H1 (cell line): ENCODE data around the gene ZRANB1. TPM values are rescaled to one million over a fixed set of nuclear protein-coding genes. Genes with fewer than 3 reads are reported as not detected.

Experiments
- CTCF ChIA-PET: fragments of 300-600 bp; sonication (Branson Sonifier 250); formaldehyde crosslinking; loops from one replicate; lab custom pipeline; 2021; ENCODE audit not compliant: partially characterized antibody; lab: Charles Lee
- POLR2A ChIA-PET: fragments of 300-600 bp; sonication (Branson Sonifier 250); formaldehyde crosslinking; loops from one replicate; lab custom pipeline; 2021; ENCODE audit warnings: inconsistent platforms; ENCODE audit not compliant: partially characterized antibody; lab: Charles Lee
- DNase-seq, 2 experiments: peaks; one replicate each; pipeline versions ENCODE4 v3.0.0 to v3.0.0-alpha.2; 2010 to 2022; ENCODE audit warnings: low spot score in 2 of 2, low read depth in 1 of 2, mixed read lengths in 1 of 2
- FAIRE-seq: peaks from 2 replicates; lab custom pipeline; 2011; peaks lifted over from hg19 to GRCh38; lab: Jason Lieb, UNC
- H2AFZ ChIP-seq: 2 replicates; pipeline ENCODE4 v1.8.1; 2012; ENCODE audit warnings: low read length, inconsistent platforms
- H2AK5ac ChIP-seq: 2 replicates; pipeline ENCODE4 v1.6.1; 2013; ENCODE audit warnings: low read depth, low read length
- H2BK120ac ChIP-seq: replicated peaks from 2 replicates; pipeline ENCODE3; 2013; ENCODE audit warnings: low read depth, low read length, inconsistent platforms
- H2BK12ac ChIP-seq: 2 replicates; pipeline ENCODE4 v1.6.1; 2013; ENCODE audit warnings: low read depth, low read length
- H2BK15ac ChIP-seq: 2 replicates; pipeline ENCODE4 v1.6.1; 2013; ENCODE audit warnings: low read length
- H2BK20ac ChIP-seq: 2 replicates; pipeline ENCODE4 v1.6.1; 2013; ENCODE audit warnings: low read length
- H2BK5ac ChIP-seq: 2 replicates; pipeline ENCODE4 v1.6.1; 2013; ENCODE audit warnings: low read depth, low read length
- H3K14ac ChIP-seq: 2 replicates; pipeline ENCODE4 v1.6.1; 2013; ENCODE audit warnings: inconsistent platforms; ENCODE audit not compliant: insufficient read length
- H3K18ac ChIP-seq: 2 replicates; pipeline ENCODE4 v1.6.1; 2013; ENCODE audit warnings: low read length; ENCODE audit errors: extremely low read depth
- H3K23ac ChIP-seq: 2 replicates; pipeline ENCODE4 v1.6.1; 2013; ENCODE audit warnings: inconsistent platforms; ENCODE audit not compliant: insufficient read length
- H3K23me2 ChIP-seq: 2 replicates; pipeline ENCODE4 v1.6.1; 2013; ENCODE audit warnings: low read depth, low read length
- H3K27ac ChIP-seq: 2 replicates; pipeline ENCODE4 v1.6.1; 2011; ENCODE audit warnings: low read depth, low read length, inconsistent platforms
- H3K27me3 ChIP-seq, 4 experiments: replicated peaks in 1 of 4; 1 replicate in 1 of 4; 2 replicates in 3 of 4; pipeline versions ENCODE4 v1.6.1 to v1.8.1; 2011 to 2013; ENCODE audit warnings: low read length in 3 of 4, mild to moderate bottlenecking in 3 of 4, inconsistent platforms in 2 of 4, mixed read lengths in 2 of 4, moderate library complexity in 1 of 4; ENCODE audit not compliant: control insufficient read depth in 3 of 4, insufficient read depth in 3 of 4; ENCODE audit errors: extremely low read depth in 1 of 4
- H3K36me3 ChIP-seq, 4 experiments: 2 replicates each; pipeline versions ENCODE4 v1.6.1 to v1.8.1; 2011 to 2013; ENCODE audit warnings: mild to moderate bottlenecking in 4 of 4, low read length in 3 of 4, moderate library complexity in 2 of 4, control low read depth in 1 of 4, inconsistent platforms in 1 of 4; ENCODE audit not compliant: insufficient read depth in 4 of 4, control insufficient read depth in 2 of 4
- H3K4ac ChIP-seq: replicated peaks from 2 replicates; pipeline ENCODE3; 2013; ENCODE audit warnings: low read length, low read depth, mixed read lengths, inconsistent platforms; ENCODE audit not compliant: insufficient read length
- H3K4me1 ChIP-seq, 4 experiments: replicated peaks in 1 of 4; 1 replicate in 1 of 4; 2 replicates in 3 of 4; pipeline versions ENCODE4 v1.6.1 to v1.8.1; 2011 to 2013; ENCODE audit warnings: low read length in 3 of 4, inconsistent platforms in 2 of 4, mixed read lengths in 1 of 4; ENCODE audit not compliant: insufficient read depth in 4 of 4, control insufficient read depth in 3 of 4
- H3K4me2 ChIP-seq, 2 experiments: 2 replicates each; pipeline versions ENCODE4 v1.6.1 to v1.8.1; 2011 to 2013; ENCODE audit warnings: low read depth in 2 of 2, low read length in 2 of 2, control low read depth in 1 of 2, inconsistent platforms in 1 of 2, mild to moderate bottlenecking in 1 of 2; ENCODE audit not compliant: insufficient read depth in 1 of 2
- H3K4me3 ChIP-seq, 4 experiments: fragments of 200-600, 300-600 bp in 1 of 4; sonication (generic), shearing (Covaris generic), sonication (Bioruptor Twin) in 1 of 4; 2 replicates each; pipeline versions ENCODE4 v1.5.1 to v1.8.1; 2011 to 2016; ENCODE audit warnings: low read length in 4 of 4, low read depth in 3 of 4, control low read depth in 2 of 4, inconsistent platforms in 2 of 4, mild to moderate bottlenecking in 2 of 4, mixed read lengths in 1 of 4, moderate library complexity in 1 of 4; ENCODE audit not compliant: insufficient read depth in 2 of 4; ENCODE audit errors: extremely low read depth in 1 of 4
- H3K56ac ChIP-seq: replicated peaks from 2 replicates; pipeline ENCODE3; 2013; ENCODE audit warnings: low read depth, mild to moderate bottlenecking, mixed read lengths, low read length, inconsistent platforms; ENCODE audit not compliant: insufficient read length
- H3K79me1 ChIP-seq: 2 replicates; pipeline ENCODE4 v1.6.1; 2013; ENCODE audit warnings: low read depth, low read length, control low read depth
- H3K79me2 ChIP-seq, 2 experiments: 2 replicates each; pipeline versions ENCODE4 v1.6.1 to v1.8.1; 2012 to 2013; ENCODE audit warnings: low read length in 2 of 2, mild to moderate bottlenecking in 2 of 2, inconsistent platforms in 1 of 2; ENCODE audit not compliant: insufficient read depth in 2 of 2, control insufficient read depth in 1 of 2
- H3K9ac ChIP-seq, 4 experiments: replicated peaks in 1 of 4; 1 replicate in 1 of 4; 2 replicates in 3 of 4; pipeline versions ENCODE4 v1.6.1 to v1.8.1; 2011 to 2013; ENCODE audit warnings: low read depth in 3 of 4, low read length in 3 of 4, control low read depth in 2 of 4, mild to moderate bottlenecking in 2 of 4, moderate library complexity in 2 of 4, inconsistent platforms in 1 of 4; ENCODE audit errors: extremely low read depth in 1 of 4
- H3K9me3 ChIP-seq, 2 experiments: 2 replicates each; pipeline versions ENCODE4 v1.6.1 to v1.8.1; 2012 to 2013; ENCODE audit warnings: mild to moderate bottlenecking in 2 of 2, moderate library complexity in 2 of 2, control low read depth in 1 of 2, inconsistent platforms in 1 of 2, low read depth in 1 of 2, low read length in 1 of 2, mixed read lengths in 1 of 2; ENCODE audit not compliant: insufficient read depth in 2 of 2
- H4K20me1 ChIP-seq, 2 experiments: replicated peaks in 1 of 2; 2 replicates each; pipeline versions ENCODE3 to v1.8.1; 2011 to 2013; ENCODE audit warnings: inconsistent platforms in 2 of 2, low read length in 2 of 2, mild to moderate bottlenecking in 1 of 2; ENCODE audit not compliant: insufficient read depth in 2 of 2, control insufficient read depth in 1 of 2
- H4K5ac ChIP-seq: 2 replicates; pipeline ENCODE4 v1.6.1; 2013; ENCODE audit warnings: low read length, low read depth, mixed read lengths, inconsistent platforms; ENCODE audit not compliant: insufficient read length
- H4K8ac ChIP-seq: 2 replicates; pipeline ENCODE4 v1.8.0; 2013; ENCODE audit warnings: mild to moderate bottlenecking, moderate library complexity, low read length, inconsistent platforms; ENCODE audit not compliant: insufficient read depth; ENCODE audit errors: extremely low read depth
- H4K91ac ChIP-seq: replicated peaks from 2 replicates; pipeline ENCODE3; 2013; ENCODE audit warnings: low read length, mixed read lengths, inconsistent platforms; ENCODE audit not compliant: insufficient read length
- CHD2 ChIP-seq: IDR thresholded peaks from 2 replicates; pipeline ENCODE4 v1.6.1; 2012; ENCODE audit warnings: low read length, improper control_type of control experiment
- CTBP2 ChIP-seq: IDR thresholded peaks from 2 replicates; pipeline ENCODE4 v1.7.0; 2011; ENCODE audit warnings: borderline replicate concordance, mild to moderate bottlenecking, moderate library complexity, mixed read lengths, low read length; ENCODE audit not compliant: insufficient read depth, insufficient read length
- E2F6 ChIP-seq: IDR thresholded peaks from 2 replicates; pipeline ENCODE4 v1.6.1; 2012; ENCODE audit warnings: inconsistent platforms
- EGR1 ChIP-seq: IDR thresholded peaks from 2 replicates; pipeline ENCODE4 v1.6.1; 2011; ENCODE audit warnings: low read depth, low read length, borderline replicate concordance
- KDM1A ChIP-seq: fragments of 200-600, 300-600 bp; sonication (generic); IDR thresholded peaks from 2 replicates; pipeline ENCODE4 v1.7.1; 2016; ENCODE audit warnings: mild to moderate bottlenecking, low read length, borderline replicate concordance
- KDM4A ChIP-seq: IDR thresholded peaks from one replicate; pipeline ENCODE4 v1.7.1; 2012; ENCODE audit warnings: low read depth, mild to moderate bottlenecking, moderate library complexity, low read length, inconsistent platforms; ENCODE audit not compliant: severe bottlenecking
- KDM5A ChIP-seq: fragments of 200-600 bp; IDR thresholded peaks from 2 replicates; pipeline ENCODE4 v1.7.1; 2012; ENCODE audit warnings: mild to moderate bottlenecking, low read length, inconsistent platforms, mixed read lengths
- NRF1 ChIP-seq: IDR thresholded peaks from 2 replicates; pipeline ENCODE4 v1.6.1; 2011; ENCODE audit warnings: mild to moderate bottlenecking, low read depth, low read length, improper control_type of control experiment
- RXRA ChIP-seq: IDR thresholded peaks from 2 replicates; pipeline ENCODE4 v1.6.1; 2011; ENCODE audit warnings: low read depth, mild to moderate bottlenecking, low read length, moderate library complexity; ENCODE audit not compliant: insufficient read depth
- SAP30 ChIP-seq: fragments of 300-600 bp; sonication (generic); IDR thresholded peaks from 2 replicates; pipeline ENCODE4 v1.7.1; 2012; ENCODE audit warnings: low read length, moderate library complexity, mild to moderate bottlenecking, inconsistent platforms; ENCODE audit not compliant: insufficient read depth, insufficient replicate concordance
- SIN3A ChIP-seq, 2 experiments: IDR thresholded peaks in 1 of 2; conservative IDR thresholded peaks in 1 of 2; 2 replicates each; pipeline ENCODE4 v1.6.1; 2011 to 2012; ENCODE audit warnings: low read length in 2 of 2, improper control_type of control experiment in 1 of 2, low read depth in 1 of 2, mild to moderate bottlenecking in 1 of 2
- SIRT6 ChIP-seq: IDR thresholded peaks from one replicate; pipeline ENCODE4 v1.7.1; 2012; ENCODE audit warnings: low read length, inconsistent platforms
- SP2 ChIP-seq: IDR thresholded peaks from 2 replicates; pipeline ENCODE4 v1.6.1; 2012; ENCODE audit warnings: mild to moderate bottlenecking, low read length, inconsistent platforms
- WGBS, 2 experiments: shearing (Covaris generic) in 1 of 2; methylation state at CpG; one replicate each; pipeline versions ENCODE4 v1.1.6 to v1.1.7; 2013 to 2015; ENCODE audit warnings: low lambda C conversion rate in 2 of 2, mixed read lengths in 2 of 2, inconsistent platforms in 1 of 2, low coverage in 1 of 2, missing lambda C conversion rate in 1 of 2; ENCODE audit not compliant: insufficient replicate concordance in 2 of 2, insufficient coverage in 1 of 2, insufficient read length in 1 of 2; ENCODE audit errors: extremely low coverage in 1 of 2, missing lambda C conversion rate in 1 of 2; 5-methylcytosine and 5-hydroxymethylcytosine counted together
- polyA plus RNA-seq, 7 experiments: library from polyadenylated mRNA; depleted of rRNA in 3 of 7; stranded (reverse) in 5 of 7; unstranded in 2 of 7; fragments of >200 nt in 5 of 7; fragments of 200-250 nt in 2 of 7; gene quantifications; 1 replicate in 5 of 7; 2 replicates in 1 of 7; 4 replicates in 1 of 7; pipeline versions ENCODE4 v1.2.1 to v1.2.3, GENCODE V29; 2011 to 2013; ENCODE audit warnings: missing spikeins in 2 of 7, mixed read lengths in 2 of 7
- total RNA-seq: library from RNA; stranded (reverse); fragmentation: NEBNext Ultra II Directional; extraction: Animal tissue kit (Norgen Biotek cat#: 25700); gene quantifications from 2 replicates; pipeline ENCODE4 v1.2.1, GENCODE V29; 2021

Gene ZRANB1
- total and polyA plus RNA-seq, 2 of the 8 experiments (the other 6 are each of a cell fraction or from before 2014, with no cell fraction given): 6.1 to 19.9 TPM

GRCh38 chr10:125035136-125035535, 93.2 kb downstream of the ZRANB1 start:
- H2BK120ac ChIP-seq: no peak overlapping the region
- H3K27ac ChIP-seq: no peak overlapping the region
- peaks cover 1 to 26% (median 20%) of the 10 kb centered on the region in 4 experiments for H3K4me1 ChIP-seq
- POLR2A ChIA-PET: interaction anchor here (1.0 to 1.6 kb wide), 2 partner anchors 14 to 19 kb away, joined by 3 to 7 read pairs; no protein-coding TSS in a partner anchor
- H2BK15ac ChIP-seq: no peak overlapping the region
- H2BK12ac ChIP-seq: no peak overlapping the region
- no peak overlapping the region for H2BK5ac ChIP-seq
- DNase-seq (no peak), FAIRE-seq (no peak)
- H3K9me3 ChIP-seq: no peaks in the 10 kb centered on the region
- no peak overlapping the region for H2BK20ac ChIP-seq
- H2AFZ ChIP-seq: no peak overlapping the region
- no peak overlapping the region for H4K5ac ChIP-seq
- no peak overlapping the region for H3K23ac ChIP-seq
- H3K36me3 ChIP-seq: peaks cover 4 to 59% (median 8%) of the 10 kb centered on the region in 4 experiments; a peak in 7 of 8 replicates
- no peak overlapping the region; a peak in 1 of 4 replicates for H3K4me2 ChIP-seq
- H3K56ac ChIP-seq: no peak overlapping the region
- H3K14ac ChIP-seq: no peak overlapping the region
- no peaks in the 10 kb centered on the region; the same call in 1 of the 2 replicates for H3K23me2 ChIP-seq
- H3K27me3 ChIP-seq: no peaks in the 10 kb centered on the region
- no peak overlapping the region for H4K8ac ChIP-seq
- peaks cover 40% of the 10 kb centered on the region for H3K79me1 ChIP-seq
- CTCF ChIA-PET: interaction anchor here (1.0 to 4.1 kb wide), 5 partner anchors 13 to 42 kb away, joined by 4 to 29 read pairs (median 7); no protein-coding TSS in a partner anchor
- 90% methylated on average over 11 of the region's 11 CpGs; no CpG with 5 or more reads in 1 of the 2 experiments for WGBS, 2 experiments
- H4K91ac ChIP-seq: no peak overlapping the region
- peaks cover 11 to 97% of the 10 kb centered on the region in 2 experiments for H3K79me2 ChIP-seq
- no peak overlapping the region for H3K9ac ChIP-seq
- no peak overlapping the region for H3K4ac ChIP-seq
- no peak overlapping the region for H3K18ac ChIP-seq
- H3K4me3 ChIP-seq: no peak overlapping the region
- no peak overlapping the region for H2AK5ac ChIP-seq
- peaks cover 41 to 45% of the 10 kb centered on the region in 2 experiments for H4K20me1 ChIP-seq
- TF ChIP-seq SP2: no peak
- no peak for TF ChIP-seq SIN3A (conservative IDR thresholded peaks at IDR 0.05 in 1 of 2, IDR thresholded peaks at IDR 0.05 in 1 of 2; ENCODE audit: low read depth in 1 of 2, low read length in 2 of 2)
- TF ChIP-seq KDM1A: no peak
- no peak for TF ChIP-seq SIRT6
- TF ChIP-seq CTBP2: no peak
- no peak for TF ChIP-seq CHD2
- TF ChIP-seq E2F6: no peak
- TF ChIP-seq SAP30: no peak
- no peak for TF ChIP-seq EGR1
- no peak for TF ChIP-seq NRF1
- no peak for TF ChIP-seq RXRA
- TF ChIP-seq KDM5A: no peak
- TF ChIP-seq KDM4A: no peak
